B cell (primary cell): ENCODE data around the gene AHRR. TPM values are rescaled to one million over a fixed set of nuclear protein-coding genes. Genes with fewer than 3 reads are reported as not detected.

Source experiments
- ATAC-seq: fragments of 200-7000 bp; cut with Tn5 transposase; one replicate; pipeline ENCODE4 v1.10.0; 2021; ENCODE audit warnings: low read depth, mild to moderate bottlenecking, moderate number of reproducible peaks, moderate library complexity
- CTCF ChIA-PET: fragments of 350-600 bp; sonication (Branson Sonifier 250); formaldehyde crosslinking; loops from one replicate; lab custom pipeline; 2021; ENCODE audit warnings: antibody characterized with exemption, inconsistent platforms; lab: Charles Lee
- POLR2A ChIA-PET: fragments of 350-600 bp; sonication (Branson Sonifier 250); formaldehyde crosslinking; loops from one replicate; lab custom pipeline; 2021; ENCODE audit warnings: antibody characterized with exemption; lab: Charles Lee
- DNase-seq: peaks from one replicate; pipeline ENCODE4 v3.0.0; 2013
- H2AFZ ChIP-seq: 2 replicates; pipeline ENCODE4 v1.6.1; 2012; ENCODE audit warnings: mild to moderate bottlenecking, low read depth, low read length; ENCODE audit not compliant: insufficient read depth, poor library complexity, severe bottlenecking
- H3K27ac ChIP-seq, 2 donors: 1 replicate in 1 of 2; 2 replicates in 1 of 2; pipeline ENCODE4 v1.5.1; 2012 to 2013; ENCODE audit warnings: low read length in 2 of 2, mild to moderate bottlenecking in 2 of 2, moderate library complexity in 1 of 2
- H3K27me3 ChIP-seq, 4 experiments: fragments of 200-600 bp in 1 of 4; sonication (generic) in 1 of 4; replicated peaks in 1 of 4; 1 replicate in 2 of 4; 2 replicates in 2 of 4; pipeline versions ENCODE4 v1.6.1 to v1.7.0; 2013 to 2016; ENCODE audit warnings: low read length in 3 of 4, mild to moderate bottlenecking in 2 of 4, mixed read lengths in 1 of 4, moderate library complexity in 1 of 4; ENCODE audit not compliant: insufficient read depth in 4 of 4, control insufficient read depth in 3 of 4; ENCODE audit errors: control extremely low read depth in 1 of 4
- H3K36me3 ChIP-seq, 2 experiments: replicated peaks in 1 of 2; 1 replicate in 1 of 2; 2 replicates in 1 of 2; pipeline versions ENCODE4 v1.6.1 to v1.7.1; 2013; ENCODE audit warnings: low read length in 1 of 2; ENCODE audit not compliant: insufficient read depth in 2 of 2, control insufficient read depth in 1 of 2; ENCODE audit errors: control extremely low read depth in 1 of 2, extremely low read depth in 1 of 2
- H3K4me1 ChIP-seq, 2 donors: fragments of 200-600 bp in 1 of 2; sonication (generic) in 1 of 2; 1 replicate in 1 of 2; 2 replicates in 1 of 2; pipeline versions ENCODE4 v1.5.1 to v1.6.1; 2013 to 2017; ENCODE audit warnings: low read length in 2 of 2; ENCODE audit not compliant: control insufficient read depth in 2 of 2, insufficient read depth in 2 of 2
- H3K4me2 ChIP-seq: replicated peaks from 2 replicates; pipeline ENCODE3; 2012; ENCODE audit warnings: mild to moderate bottlenecking, low read depth, low read length; ENCODE audit not compliant: poor library complexity, severe bottlenecking
- H3K4me3 ChIP-seq, 5 experiments: fragments of 200-600 bp in 1 of 5; sonication (generic) in 1 of 5; 1 replicate in 3 of 5; 2 replicates in 2 of 5; pipeline versions ENCODE4 v1.5.1 to v1.7.0; 2011 to 2016; ENCODE audit warnings: low read length in 4 of 5, mild to moderate bottlenecking in 4 of 5, low read depth in 2 of 5, control low read depth in 1 of 5, moderate library complexity in 1 of 5; ENCODE audit not compliant: insufficient read depth in 1 of 5; ENCODE audit errors: control extremely low read depth in 1 of 5, extremely low read depth in 1 of 5
- H3K79me2 ChIP-seq: fragments of 200-600 bp; sonication (generic); one replicate; pipeline ENCODE4 v1.6.0; 2016; ENCODE audit warnings: low read length; ENCODE audit not compliant: control insufficient read depth, insufficient read depth
- H3K9ac ChIP-seq: fragments of 200-600 bp; sonication (generic); 2 replicates; pipeline ENCODE4 v1.6.1; 2017; ENCODE audit warnings: mild to moderate bottlenecking, low read length, moderate library complexity
- H3K9me3 ChIP-seq, 3 donors: one replicate each; pipeline versions ENCODE4 v1.6.1 to v1.7.1; 2013; ENCODE audit warnings: low read length in 2 of 3; ENCODE audit not compliant: control insufficient read depth in 2 of 3, insufficient read depth in 1 of 3; ENCODE audit errors: control extremely low read depth in 1 of 3
- H4K20me1 ChIP-seq: 2 replicates; pipeline ENCODE4 v1.6.0; 2012; ENCODE audit warnings: mild to moderate bottlenecking, low read length; ENCODE audit not compliant: insufficient read depth, control insufficient read depth, poor library complexity, severe bottlenecking
- H3K27ac Mint-ChIP-seq: one replicate; pipeline ENCODE4 v1.8.0; 2021; ENCODE audit warnings: mixed read lengths
- H3K27me3 Mint-ChIP-seq: one replicate; pipeline ENCODE4 v1.8.0; 2021; ENCODE audit warnings: mixed read lengths
- H3K4me1 Mint-ChIP-seq: one replicate; pipeline ENCODE4 v1.8.0; 2021; ENCODE audit warnings: mixed read lengths
- H3K4me3 Mint-ChIP-seq: one replicate; pipeline ENCODE4 v1.8.0; 2021; ENCODE audit warnings: mixed read lengths
- H3K9me3 Mint-ChIP-seq: one replicate; pipeline ENCODE4 v1.8.0; 2022; ENCODE audit warnings: mixed read lengths; ENCODE audit not compliant: insufficient read depth
- EZH2 ChIP-seq: IDR thresholded peaks from 2 replicates; pipeline ENCODE4 v1.6.1; 2012; ENCODE audit warnings: borderline replicate concordance, low read depth, mild to moderate bottlenecking, moderate library complexity, low read length; ENCODE audit not compliant: insufficient read depth, poor library complexity, severe bottlenecking
- WGBS: methylation state at CpG from one replicate; pipeline ENCODE4 v1.1.5; 2013; ENCODE audit warnings: missing lambda C conversion rate; ENCODE audit not compliant: insufficient coverage; 5-methylcytosine and 5-hydroxymethylcytosine counted together
- intact Hi-C: fragments of 100-400 bp; cut with micrococcal nuclease; formaldehyde crosslinking; loops from one replicate; pipeline ENCODE4 v1.10.0; 2022
- polyA plus RNA-seq: library from polyadenylated mRNA; depleted of rRNA; stranded (reverse); fragments of >200 nt; gene quantifications from 2 replicates; pipeline ENCODE4 v1.2.3, GENCODE V29; 2012
- total RNA-seq, 2 donors: library from RNA; stranded (reverse); fragments of 120-200 nt in 1 of 2; gene quantifications; 1 replicate in 1 of 2; 2 replicates in 1 of 2; pipeline versions ENCODE4 v1.2.3 to v1.2.4, GENCODE V29; 2013 to 2022
- TF ChIP-seq, protein P1 (sequence below): fragments of 200-600 bp; IDR thresholded peaks from one replicate; pipeline ENCODE4 v1.8.0; 2022; ENCODE audit warnings: antibody characterized with exemption, mild to moderate bottlenecking

The AHRR gene
- total and polyA plus RNA-seq, 2 donors (not counting 1 experiment from before 2014, with no cell fraction given): 0.13 to 1.7 TPM

DNA sequence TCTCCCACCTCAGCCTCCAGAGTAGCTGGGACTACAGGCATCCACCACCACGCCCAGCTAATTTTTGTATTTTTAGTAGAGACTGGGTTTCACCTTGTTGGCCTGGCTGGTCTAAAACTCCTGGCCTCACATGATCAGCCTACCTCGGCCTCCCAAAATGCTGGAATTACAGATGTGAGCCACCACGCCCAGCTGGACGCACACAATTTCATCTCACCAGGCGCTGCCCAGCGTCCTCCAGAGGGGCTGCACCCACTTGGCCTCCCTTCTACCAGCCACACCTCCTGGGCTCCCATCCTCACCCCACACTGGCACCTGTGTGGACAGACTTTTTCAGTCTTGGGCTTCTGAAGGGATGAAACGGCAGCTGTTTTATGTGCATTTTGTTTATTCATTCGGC is 117.7 kb downstream of the AHRR start:
- DNase-seq (no peak), ATAC-seq (no peak)
- CTCF ChIA-PET: no interaction called here
- Histone ChIP-seq H4K20me1 (peaks cover 5% of the 10 kb centered on the region), H3K4me2 (no peak overlapping the region), H2AFZ (no peak overlapping the region), H3K36me3 (no peaks in the 10 kb centered on the region), H3K27me3 (peaks cover 0 to 7% (median 0%) of the 10 kb centered on the region in 4 experiments), H3K9me3 (peaks cover 0 to 7% (median 0%) of the 10 kb centered on the region in 3 donors), H3K4me3 (no peak overlapping the region), H3K4me1 (peaks cover 6 to 18% of the 10 kb centered on the region in 2 donors), H3K79me2 (peaks cover 21% of the 10 kb centered on the region), H3K9ac (no peak overlapping the region), H3K27ac (no peak overlapping the region)
- TF ChIP-seq, protein P1, sequence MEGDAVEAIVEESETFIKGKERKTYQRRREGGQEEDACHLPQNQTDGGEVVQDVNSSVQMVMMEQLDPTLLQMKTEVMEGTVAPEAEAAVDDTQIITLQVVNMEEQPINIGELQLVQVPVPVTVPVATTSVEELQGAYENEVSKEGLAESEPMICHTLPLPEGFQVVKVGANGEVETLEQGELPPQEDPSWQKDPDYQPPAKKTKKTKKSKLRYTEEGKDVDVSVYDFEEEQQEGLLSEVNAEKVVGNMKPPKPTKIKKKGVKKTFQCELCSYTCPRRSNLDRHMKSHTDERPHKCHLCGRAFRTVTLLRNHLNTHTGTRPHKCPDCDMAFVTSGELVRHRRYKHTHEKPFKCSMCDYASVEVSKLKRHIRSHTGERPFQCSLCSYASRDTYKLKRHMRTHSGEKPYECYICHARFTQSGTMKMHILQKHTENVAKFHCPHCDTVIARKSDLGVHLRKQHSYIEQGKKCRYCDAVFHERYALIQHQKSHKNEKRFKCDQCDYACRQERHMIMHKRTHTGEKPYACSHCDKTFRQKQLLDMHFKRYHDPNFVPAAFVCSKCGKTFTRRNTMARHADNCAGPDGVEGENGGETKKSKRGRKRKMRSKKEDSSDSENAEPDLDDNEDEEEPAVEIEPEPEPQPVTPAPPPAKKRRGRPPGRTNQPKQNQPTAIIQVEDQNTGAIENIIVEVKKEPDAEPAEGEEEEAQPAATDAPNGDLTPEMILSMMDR: no peak
- no peak for TF ChIP-seq EZH2
- no peaks in the 10 kb centered on the region for H3K9me3 Mint-ChIP-seq
- H3K4me3 Mint-ChIP-seq: no peak overlapping the region
- peaks cover 12% of the 10 kb centered on the region for H3K4me1 Mint-ChIP-seq
- no peak overlapping the region for H3K27ac Mint-ChIP-seq
- intact Hi-C loops: no loop called here
- H3K27me3 Mint-ChIP-seq: peaks cover 3% of the 10 kb centered on the region
- 92% methylated on average over 8 of the region's 8 CpGs for WGBS
- POLR2A ChIA-PET: no interaction called here

DNA sequence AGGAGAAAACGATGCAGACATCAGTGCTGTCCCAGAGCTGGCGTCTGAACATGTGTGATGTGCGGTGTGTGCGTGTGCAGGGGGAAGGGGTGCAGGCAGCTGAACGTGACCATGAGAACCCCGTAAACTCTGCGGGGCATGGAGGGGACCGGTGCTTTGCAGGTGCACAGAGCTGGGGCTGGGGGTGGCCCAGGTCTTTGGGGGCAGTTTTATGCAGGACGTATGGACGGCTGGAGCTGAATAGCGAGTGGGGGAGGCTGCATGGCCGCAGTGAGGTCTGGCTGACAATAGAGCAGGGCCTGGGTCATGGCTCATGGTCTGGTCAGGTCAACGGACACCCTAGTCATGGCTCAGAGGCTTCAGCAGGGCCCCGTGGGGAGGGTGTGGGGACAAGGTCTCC is 118.1 kb downstream of the AHRR start:
- Mint-ChIP-seq H3K27ac (no peak overlapping the region), H3K27me3 (peaks cover 3% of the 10 kb centered on the region), H3K4me3 (no peak overlapping the region), H3K9me3 (no peaks in the 10 kb centered on the region), H3K4me1 (peaks cover 17% of the 10 kb centered on the region)
- H3K9ac ChIP-seq: no peak overlapping the region
- H4K20me1 ChIP-seq: peaks cover 5% of the 10 kb centered on the region
- ChIA-PET POLR2A (no interaction called here), CTCF (no interaction called here)
- WGBS: 82% methylated on average over 14 of the region's 14 CpGs
- no peak for DNase-seq
- peaks cover 0 to 7% (median 0%) of the 10 kb centered on the region in 3 donors for H3K9me3 ChIP-seq
- no peak overlapping the region for H2AFZ ChIP-seq
- no peaks in the 10 kb centered on the region for H3K36me3 ChIP-seq
- intact Hi-C loops: loop anchor here (10.0 kb wide), 1 partner anchor 175 kb away; the partner anchor contains the start of gene CEP72
- ATAC-seq: no peak
- no peak overlapping the region for H3K4me2 ChIP-seq
- no peak for TF ChIP-seq EZH2
- no peak overlapping the region for H3K4me3 ChIP-seq
- no peak overlapping the region for H3K27ac ChIP-seq
- H3K27me3 ChIP-seq: peaks cover 0 to 4% (median 0%) of the 10 kb centered on the region in 4 experiments
- H3K79me2 ChIP-seq: peaks cover 24% of the 10 kb centered on the region
- peaks cover 6 to 19% of the 10 kb centered on the region in 2 donors for H3K4me1 ChIP-seq
